Nephron (organoid): ENCODE data around the gene EPHA7.

Experiments
- H3K27ac Mint-ChIP-seq, 3 experiments: 2 replicates each; pipeline ENCODE4 v1.8.0; 2020; ENCODE audit warnings: mixed read lengths in 3 of 3, mild to moderate bottlenecking in 2 of 3, moderate library complexity in 1 of 3
- H3K27me3 Mint-ChIP-seq: 2 replicates; pipeline ENCODE4 v1.8.0; 2021; ENCODE audit warnings: low read depth, mild to moderate bottlenecking, moderate library complexity, mixed read lengths
- H3K36me3 Mint-ChIP-seq: 2 replicates; pipeline ENCODE4 v1.8.0; 2020; ENCODE audit warnings: low read depth, mixed read lengths
- H3K4me1 Mint-ChIP-seq: 2 replicates; pipeline ENCODE4 v1.8.0; 2020; ENCODE audit warnings: mixed read lengths
- H3K4me3 Mint-ChIP-seq, 3 experiments: 2 replicates each; pipeline ENCODE4 v1.8.0; 2020; ENCODE audit warnings: mild to moderate bottlenecking in 3 of 3, mixed read lengths in 3 of 3, moderate library complexity in 2 of 3
- H3K9me3 Mint-ChIP-seq: 2 replicates; pipeline ENCODE4 v1.8.0; 2020; ENCODE audit warnings: mixed read lengths
- CTCF ChIP-seq, 3 experiments: fragments of 200-600 bp; sonication (generic); IDR thresholded peaks; one replicate each; pipeline ENCODE4 v1.5.0; 2021; ENCODE audit warnings: antibody characterized with exemption in 3 of 3; ENCODE audit not compliant: unreplicated experiment in 3 of 3

EPHA7 gene

GRCh38 chr6:93392797-93393196 is 26.6 kb downstream of the EPHA7 start:
- H3K27ac Mint-ChIP-seq: no peak overlapping the region
- H3K27me3 Mint-ChIP-seq: no peaks in the 10 kb centered on the region
- H3K4me1 Mint-ChIP-seq: peaks cover 11% of the 10 kb centered on the region
- H3K4me3 Mint-ChIP-seq: no peak overlapping the region
- no peak for TF ChIP-seq CTCF (IDR thresholded peaks at IDR 0.05; ENCODE audit: unreplicated experiment in 3 of 3)
- H3K36me3 Mint-ChIP-seq: peaks cover 10% of the 10 kb centered on the region
- H3K9me3 Mint-ChIP-seq: no peaks in the 10 kb centered on the region

DNA sequence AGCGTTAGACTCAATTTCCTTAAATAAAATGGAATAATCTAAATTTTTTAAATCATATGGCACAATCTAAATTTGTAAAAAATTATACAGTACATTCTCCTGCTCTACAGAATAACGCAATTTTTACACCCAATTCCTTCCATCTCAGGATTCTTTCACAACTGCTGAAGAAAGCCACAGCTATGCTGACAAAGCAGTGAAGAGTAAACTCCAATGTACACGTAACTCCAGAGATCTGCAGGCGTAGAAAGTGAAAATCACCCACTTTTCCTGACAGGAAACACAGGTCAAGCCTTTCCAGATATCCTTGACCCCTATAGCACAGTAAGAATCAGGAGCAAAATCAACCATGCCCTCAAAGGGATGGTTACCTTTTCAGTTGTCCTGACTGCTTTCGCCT is 27.4 kb downstream of the EPHA7 start:
- H3K27ac Mint-ChIP-seq: peak overlapping the region in 1 of 3 experiments; percentile 36
- H3K27me3 Mint-ChIP-seq: no peaks in the 10 kb centered on the region
- peaks cover 11% of the 10 kb centered on the region for H3K4me1 Mint-ChIP-seq
- peaks cover 17% of the 10 kb centered on the region for H3K36me3 Mint-ChIP-seq
- no peak for TF ChIP-seq CTCF (IDR thresholded peaks at IDR 0.05; ENCODE audit: unreplicated experiment in 3 of 3)
- no peaks in the 10 kb centered on the region for H3K9me3 Mint-ChIP-seq
- H3K4me3 Mint-ChIP-seq: no peak overlapping the region

- peaks cover 7% of the 10 kb centered on the region for H3K4me1 Mint-ChIP-seq
- no peaks in the 10 kb centered on the region for H3K27me3 Mint-ChIP-seq
- H3K36me3 Mint-ChIP-seq: peaks cover 30% of the 10 kb centered on the region
- H3K9me3 Mint-ChIP-seq: no peaks in the 10 kb centered on the region
- no peak overlapping the region for H3K4me3 Mint-ChIP-seq
- no peak overlapping the region for H3K27ac Mint-ChIP-seq
- TF ChIP-seq CTCF (IDR thresholded peaks at IDR 0.05; ENCODE audit: unreplicated experiment in 3 of 3): no peak
Observed at GRCh38 chr6:93389192-93389591, 30.2 kb downstream of the EPHA7 start.

DNA sequence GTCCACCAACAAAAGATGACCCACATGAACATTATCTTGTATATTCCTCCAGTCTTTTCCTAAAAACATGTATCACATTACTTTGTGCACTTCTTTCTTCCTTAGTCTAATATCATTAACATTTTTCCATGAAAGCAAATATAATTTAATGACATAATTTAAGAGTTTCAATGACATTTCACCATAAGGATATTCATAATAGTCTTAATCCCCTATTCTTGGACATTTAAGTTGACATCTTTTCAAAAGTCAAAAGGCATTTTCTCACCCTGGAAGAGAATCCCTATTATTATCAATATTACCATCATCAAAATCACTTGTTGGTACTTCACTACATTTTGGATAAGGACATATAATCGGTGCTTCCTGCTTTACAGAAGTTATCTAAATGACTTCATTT is 31.3 kb downstream of the EPHA7 start:
- TF ChIP-seq CTCF (IDR thresholded peaks at IDR 0.05; ENCODE audit: unreplicated experiment in 3 of 3): no peak
- Mint-ChIP-seq H3K4me1 (peaks cover 5% of the 10 kb centered on the region), H3K27me3 (no peaks in the 10 kb centered on the region), H3K4me3 (no peak overlapping the region), H3K9me3 (no peaks in the 10 kb centered on the region), H3K36me3 (peaks cover 37% of the 10 kb centered on the region), H3K27ac (no peak overlapping the region)

DNA sequence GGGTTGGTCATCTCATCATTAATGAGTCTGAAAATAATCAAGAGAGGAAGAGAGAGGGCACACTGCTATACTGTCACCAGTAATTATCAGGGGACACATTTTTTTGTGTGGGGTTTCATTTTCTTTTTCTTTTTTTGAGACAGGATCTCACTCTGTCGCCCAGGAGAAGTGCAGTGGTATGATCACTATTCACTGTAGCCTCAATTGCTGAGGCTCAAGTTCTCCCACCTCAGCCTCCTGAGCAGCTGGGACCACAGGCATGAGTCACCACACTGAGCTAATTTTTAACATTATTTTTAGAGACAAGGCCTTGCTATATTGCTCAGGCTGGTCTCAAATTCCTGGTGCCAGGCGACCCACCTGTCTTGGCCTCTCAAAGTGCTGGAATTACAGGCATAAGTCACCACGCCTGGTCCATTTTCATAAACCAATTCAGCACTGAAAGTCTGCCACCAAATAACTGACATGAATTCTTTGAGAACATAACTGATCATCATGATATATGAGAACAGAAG is 43.3 kb downstream of the EPHA7 start:
- H3K4me1 Mint-ChIP-seq: no peaks in the 10 kb centered on the region
- H3K9me3 Mint-ChIP-seq: no peaks in the 10 kb centered on the region
- H3K27me3 Mint-ChIP-seq: no peaks in the 10 kb centered on the region
- no peak for TF ChIP-seq CTCF (IDR thresholded peaks at IDR 0.05; ENCODE audit: unreplicated experiment in 3 of 3)
- H3K4me3 Mint-ChIP-seq: no peak overlapping the region
- peaks cover 21% of the 10 kb centered on the region for H3K36me3 Mint-ChIP-seq
- H3K27ac Mint-ChIP-seq: no peak overlapping the region

DNA sequence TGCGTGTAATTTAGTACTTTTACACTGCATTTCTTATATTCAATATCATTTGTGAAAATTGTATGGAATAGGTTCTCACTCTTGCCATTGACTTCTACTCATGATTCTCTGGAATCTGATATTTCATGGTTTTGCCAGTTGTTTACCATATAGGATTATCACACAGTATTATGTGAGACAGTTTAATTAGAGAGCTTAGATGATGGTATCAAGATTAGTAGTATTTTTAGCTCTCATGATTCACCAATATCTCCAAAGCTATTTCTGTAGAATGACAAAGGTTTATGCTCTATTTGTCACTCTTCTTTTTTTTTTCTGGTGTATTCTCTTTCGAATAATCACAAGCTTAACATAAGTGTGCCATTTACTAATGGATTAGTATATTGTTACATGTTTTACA is 45.9 kb downstream of the EPHA7 start:
- H3K4me3 Mint-ChIP-seq: no peak overlapping the region
- TF ChIP-seq CTCF (IDR thresholded peaks at IDR 0.05; ENCODE audit: unreplicated experiment in 3 of 3): no peak
- no peaks in the 10 kb centered on the region for H3K27me3 Mint-ChIP-seq
- H3K9me3 Mint-ChIP-seq: no peaks in the 10 kb centered on the region
- H3K4me1 Mint-ChIP-seq: no peaks in the 10 kb centered on the region
- peaks cover 16% of the 10 kb centered on the region for H3K36me3 Mint-ChIP-seq
- H3K27ac Mint-ChIP-seq: no peak overlapping the region
